Measurements from ENCODE around the gene TIMP4.

TIMP4 gene

GRCh38 chr3:12141350-12141749 lies 17.4 kb downstream of the TIMP4 start:
- no peak for TF ChIP-seq CTCF (IDR thresholded peaks at IDR 0.05; ENCODE audit: control insufficient read depth, extremely low read depth, insufficient read depth)
- H3K4me3 ChIP-seq (ENCODE audit: low read depth, low read length): no peak overlapping the region
- DNase-seq (ENCODE audit: low read depth): no peak

- peak; percentile 22; the same call in 1 of the 2 replicates for TF ChIP-seq CTCF (IDR thresholded peaks at IDR 0.05; ENCODE audit: control insufficient read depth, extremely low read depth, insufficient read depth)
- H3K4me3 ChIP-seq (ENCODE audit: low read depth, low read length): no peak overlapping the region
- no peak for DNase-seq (ENCODE audit: low read depth)
Observed at GRCh38 chr3:12139111-12139511, 19.6 kb downstream of the TIMP4 start.

GRCh38 chr3:12138044-12138443 lies 20.7 kb downstream of the TIMP4 start:
- peak; percentile 77 for TF ChIP-seq CTCF (IDR thresholded peaks at IDR 0.05; ENCODE audit: control insufficient read depth, extremely low read depth, insufficient read depth)
- no peak overlapping the region for H3K4me3 ChIP-seq (ENCODE audit: low read depth, low read length)
- peak; percentile 48 for DNase-seq (ENCODE audit: low read depth)

- no peak for DNase-seq (ENCODE audit: low read depth)
- TF ChIP-seq CTCF (IDR thresholded peaks at IDR 0.05; ENCODE audit: control insufficient read depth, extremely low read depth, insufficient read depth): no peak
- H3K4me3 ChIP-seq (ENCODE audit: low read depth, low read length): no peak overlapping the region
Observed at GRCh38 chr3:12136371-12136770, 22.3 kb downstream of the TIMP4 start.

- no peak overlapping the region for H3K4me3 ChIP-seq (ENCODE audit: low read depth, low read length)
- DNase-seq (ENCODE audit: low read depth): no peak
- peak; percentile 91 for TF ChIP-seq CTCF (IDR thresholded peaks at IDR 0.05; ENCODE audit: control insufficient read depth, extremely low read depth, insufficient read depth)
Observed at GRCh38 chr3:12135029-12135657, 23.6 kb downstream of the TIMP4 start.

- no peak for DNase-seq (ENCODE audit: low read depth)
Observed at GRCh38 chr3:12132881-12133280, 25.8 kb downstream of the TIMP4 start.

More at GRCh38 chr3:12132881-12133280, 25.8 kb downstream of the TIMP4 start:
- no peak for TF ChIP-seq CTCF (IDR thresholded peaks at IDR 0.05; ENCODE audit: control insufficient read depth, extremely low read depth, insufficient read depth)
- no peak overlapping the region for H3K4me3 ChIP-seq (ENCODE audit: low read depth, low read length)

Data from LNCaP clone FGC (cell line).